HepG2 (cell line): ENCODE measurements around the gene ANLN. TPM values are rescaled to one million over a fixed set of nuclear protein-coding genes. Genes with fewer than 3 reads are reported as not detected.

Experiments
- FIP1L1 ChIP-seq: fragments of 200-400 bp; formaldehyde crosslinking; IDR thresholded peaks from 2 replicates; pipeline ENCODE4 v1.6.1; 2018; ENCODE audit warnings: low read depth, mild to moderate bottlenecking, low read length, moderate library complexity, borderline replicate concordance; ENCODE audit not compliant: insufficient read depth
- FOXA3 ChIP-seq: IDR thresholded peaks from 2 replicates; pipeline ENCODE4 v1.6.1; 2016; ENCODE audit warnings: missing genetic modification reagents, missing compliant biosample characterization
- GTF3A ChIP-seq: sonication (generic); formaldehyde crosslinking; conservative IDR thresholded peaks from 2 replicates; pipeline ENCODE4 v1.4.0; 2020; ENCODE audit warnings: mild to moderate bottlenecking, missing genetic modification reagents
- MIER2 ChIP-seq: IDR thresholded peaks from 2 replicates; pipeline ENCODE4 v1.6.1; 2016; ENCODE audit warnings: missing biosample characterization, missing genetic modification reagents
- MIXL1 ChIP-seq: IDR thresholded peaks from 2 replicates; pipeline ENCODE4 v1.6.1; 2016
- MYC ChIP-seq: sonication (generic); formaldehyde crosslinking; IDR thresholded peaks from 2 replicates; pipeline ENCODE4 v1.9.0; 2021; ENCODE audit warnings: missing genetic modification reagents, borderline replicate concordance
- PHF21A ChIP-seq: sonication (generic); formaldehyde crosslinking; IDR thresholded peaks from 2 replicates; pipeline ENCODE4 v1.5.0; 2020; ENCODE audit warnings: mild to moderate bottlenecking, missing genetic modification reagents
- PLRG1 ChIP-seq: fragments of 450-650 bp; conservative IDR thresholded peaks from 2 replicates; pipeline ENCODE4 v1.6.1; 2016
- PPARG ChIP-seq: conservative IDR thresholded peaks from 2 replicates; pipeline ENCODE4 v1.6.1; 2016; ENCODE audit warnings: missing biosample characterization, missing genetic modification reagents
- RARA ChIP-seq: IDR thresholded peaks from 2 replicates; pipeline ENCODE4 v1.6.1; 2016; ENCODE audit warnings: missing genetic modification reagents, missing compliant biosample characterization
- RELA ChIP-seq: sonication (generic); formaldehyde crosslinking; IDR thresholded peaks from 2 replicates; pipeline ENCODE4 v1.4.0; 2020; ENCODE audit warnings: missing genetic modification reagents
- SAFB2 ChIP-seq: sonication (generic); formaldehyde crosslinking; IDR thresholded peaks from 2 replicates; pipeline ENCODE4 v1.5.1; 2020; ENCODE audit warnings: missing genetic modification reagents, low read depth, mild to moderate bottlenecking, borderline replicate concordance
- SMAD3 ChIP-seq: sonication (generic); formaldehyde crosslinking; IDR thresholded peaks from 2 replicates; pipeline ENCODE4 v1.4.0; 2020; ENCODE audit warnings: missing genetic modification reagents
- YEATS4 ChIP-seq: sonication (generic); formaldehyde crosslinking; IDR thresholded peaks from 2 replicates; pipeline ENCODE4 v1.4.0; 2020; ENCODE audit warnings: missing genetic modification reagents, borderline replicate concordance
- ZNF891 ChIP-seq: sonication (generic); formaldehyde crosslinking; IDR thresholded peaks from 2 replicates; pipeline ENCODE4 v1.5.0; 2020; ENCODE audit warnings: mild to moderate bottlenecking, missing genetic modification reagents
- polyA plus RNA-seq, 8 experiments: library from polyadenylated mRNA; depleted of rRNA in 3 of 8; stranded (reverse) in 7 of 8; unstranded in 1 of 8; fragments of >200 nt; fragmentation: Illumina TruSeq in 4 of 8; extraction: Trizol in 4 of 8; gene quantifications; 2 replicates each; pipeline versions ENCODE4 v1.2.1 to v1.2.3, GENCODE V29; 2011 to 2016; ENCODE audit warnings: low read depth in 4 of 8, missing spikeins in 1 of 8, mixed read lengths in 1 of 8; ENCODE audit not compliant: insufficient read depth in 1 of 8
- total RNA-seq, 5 experiments: library from RNA; depleted of rRNA; stranded (reverse); fragments of >200 nt; fragmentation: Illumina TruSeq; extraction: Trizol; gene quantifications; 2 replicates each; pipeline ENCODE4 v1.2.3, GENCODE V29; 2016; ENCODE audit warnings: low read depth in 1 of 5
- TF ChIP-seq, protein P1 (sequence below): sonication (generic); formaldehyde crosslinking; IDR thresholded peaks from 2 replicates; pipeline ENCODE4 v1.5.0; 2020; ENCODE audit warnings: mild to moderate bottlenecking, missing genetic modification reagents, borderline replicate concordance
- TF ChIP-seq, protein P2 (sequence below): sonication (generic); formaldehyde crosslinking; IDR thresholded peaks from 2 replicates; pipeline ENCODE4 v1.4.0; 2020; ENCODE audit warnings: low read depth, mild to moderate bottlenecking, missing genetic modification reagents
- TF ChIP-seq, protein P3 (sequence below): sonication (generic); formaldehyde crosslinking; IDR thresholded peaks from 2 replicates; pipeline ENCODE4 v1.4.0; 2020; ENCODE audit warnings: missing genetic modification reagents, borderline replicate concordance
- TF ChIP-seq, protein P4 (sequence below): sonication (generic); formaldehyde crosslinking; IDR thresholded peaks from 2 replicates; pipeline ENCODE4 v1.4.0; 2020; ENCODE audit warnings: missing genetic modification reagents
- TF ChIP-seq, protein P5 (sequence below): sonication (generic); formaldehyde crosslinking; IDR thresholded peaks from 2 replicates; pipeline ENCODE4 v1.8.1; 2022; ENCODE audit warnings: mild to moderate bottlenecking, missing genetic modification reagents

The ANLN gene
- total and polyA plus RNA-seq, 2 of the 13 experiments (the other 11 are each of a cell fraction or from before 2014, with no cell fraction given): 20.0 to 72.0 TPM

DNA sequence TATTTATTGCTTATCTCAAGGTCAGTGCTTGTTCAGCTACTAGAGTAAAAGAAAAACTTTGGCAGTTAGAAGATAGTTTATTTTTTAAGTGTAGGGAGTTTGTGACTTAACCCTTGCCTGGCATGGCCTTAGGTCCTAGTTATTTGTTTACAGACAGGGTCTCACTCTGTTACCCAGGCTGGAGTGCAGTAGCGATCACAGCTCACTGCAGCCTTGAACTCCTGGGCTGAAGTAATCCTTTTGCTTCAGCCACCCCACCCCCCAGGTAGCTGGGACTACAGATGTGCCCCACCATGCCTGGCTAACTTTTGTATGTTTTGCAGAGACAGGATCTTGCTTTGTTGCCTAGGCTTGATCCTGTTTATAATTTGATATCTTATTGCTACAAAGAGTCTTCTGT is 4.2 kb downstream of the ANLN start (continued):
- TF ChIP-seq, protein P1, sequence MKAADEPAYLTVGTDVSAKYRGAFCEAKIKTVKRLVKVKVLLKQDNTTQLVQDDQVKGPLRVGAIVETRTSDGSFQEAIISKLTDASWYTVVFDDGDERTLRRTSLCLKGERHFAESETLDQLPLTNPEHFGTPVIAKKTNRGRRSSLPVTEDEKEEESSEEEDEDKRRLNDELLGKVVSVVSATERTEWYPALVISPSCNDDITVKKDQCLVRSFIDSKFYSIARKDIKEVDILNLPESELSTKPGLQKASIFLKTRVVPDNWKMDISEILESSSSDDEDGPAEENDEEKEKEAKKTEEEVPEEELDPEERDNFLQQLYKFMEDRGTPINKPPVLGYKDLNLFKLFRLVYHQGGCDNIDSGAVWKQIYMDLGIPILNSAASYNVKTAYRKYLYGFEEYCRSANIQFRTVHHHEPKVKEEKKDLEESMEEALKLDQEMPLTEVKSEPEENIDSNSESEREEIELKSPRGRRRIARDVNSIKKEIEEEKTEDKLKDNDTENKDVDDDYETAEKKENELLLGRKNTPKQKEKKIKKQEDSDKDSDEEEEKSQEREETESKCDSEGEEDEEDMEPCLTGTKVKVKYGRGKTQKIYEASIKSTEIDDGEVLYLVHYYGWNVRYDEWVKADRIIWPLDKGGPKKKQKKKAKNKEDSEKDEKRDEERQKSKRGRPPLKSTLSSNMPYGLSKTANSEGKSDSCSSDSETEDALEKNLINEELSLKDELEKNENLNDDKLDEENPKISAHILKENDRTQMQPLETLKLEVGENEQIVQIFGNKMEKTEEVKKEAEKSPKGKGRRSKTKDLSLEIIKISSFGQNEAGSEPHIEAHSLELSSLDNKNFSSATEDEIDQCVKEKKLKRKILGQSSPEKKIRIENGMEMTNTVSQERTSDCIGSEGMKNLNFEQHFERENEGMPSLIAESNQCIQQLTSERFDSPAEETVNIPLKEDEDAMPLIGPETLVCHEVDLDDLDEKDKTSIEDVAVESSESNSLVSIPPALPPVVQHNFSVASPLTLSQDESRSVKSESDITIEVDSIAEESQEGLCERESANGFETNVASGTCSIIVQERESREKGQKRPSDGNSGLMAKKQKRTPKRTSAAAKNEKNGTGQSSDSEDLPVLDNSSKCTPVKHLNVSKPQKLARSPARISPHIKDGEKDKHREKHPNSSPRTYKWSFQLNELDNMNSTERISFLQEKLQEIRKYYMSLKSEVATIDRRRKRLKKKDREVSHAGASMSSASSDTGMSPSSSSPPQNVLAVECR (CRISPR knock-in tag): peak; percentile 31; the same call in 1 of the 2 replicates
- TF ChIP-seq MIER2: peak; percentile 50; the same call in 1 of the 2 replicates
- TF ChIP-seq, protein P2, sequence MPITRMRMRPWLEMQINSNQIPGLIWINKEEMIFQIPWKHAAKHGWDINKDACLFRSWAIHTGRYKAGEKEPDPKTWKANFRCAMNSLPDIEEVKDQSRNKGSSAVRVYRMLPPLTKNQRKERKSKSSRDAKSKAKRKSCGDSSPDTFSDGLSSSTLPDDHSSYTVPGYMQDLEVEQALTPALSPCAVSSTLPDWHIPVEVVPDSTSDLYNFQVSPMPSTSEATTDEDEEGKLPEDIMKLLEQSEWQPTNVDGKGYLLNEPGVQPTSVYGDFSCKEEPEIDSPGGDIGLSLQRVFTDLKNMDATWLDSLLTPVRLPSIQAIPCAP: no peak
- peak; percentile 63 for TF ChIP-seq FOXA3 (CRISPR knock-in tag)
- no peak for TF ChIP-seq PLRG1
- TF ChIP-seq, protein P3, sequence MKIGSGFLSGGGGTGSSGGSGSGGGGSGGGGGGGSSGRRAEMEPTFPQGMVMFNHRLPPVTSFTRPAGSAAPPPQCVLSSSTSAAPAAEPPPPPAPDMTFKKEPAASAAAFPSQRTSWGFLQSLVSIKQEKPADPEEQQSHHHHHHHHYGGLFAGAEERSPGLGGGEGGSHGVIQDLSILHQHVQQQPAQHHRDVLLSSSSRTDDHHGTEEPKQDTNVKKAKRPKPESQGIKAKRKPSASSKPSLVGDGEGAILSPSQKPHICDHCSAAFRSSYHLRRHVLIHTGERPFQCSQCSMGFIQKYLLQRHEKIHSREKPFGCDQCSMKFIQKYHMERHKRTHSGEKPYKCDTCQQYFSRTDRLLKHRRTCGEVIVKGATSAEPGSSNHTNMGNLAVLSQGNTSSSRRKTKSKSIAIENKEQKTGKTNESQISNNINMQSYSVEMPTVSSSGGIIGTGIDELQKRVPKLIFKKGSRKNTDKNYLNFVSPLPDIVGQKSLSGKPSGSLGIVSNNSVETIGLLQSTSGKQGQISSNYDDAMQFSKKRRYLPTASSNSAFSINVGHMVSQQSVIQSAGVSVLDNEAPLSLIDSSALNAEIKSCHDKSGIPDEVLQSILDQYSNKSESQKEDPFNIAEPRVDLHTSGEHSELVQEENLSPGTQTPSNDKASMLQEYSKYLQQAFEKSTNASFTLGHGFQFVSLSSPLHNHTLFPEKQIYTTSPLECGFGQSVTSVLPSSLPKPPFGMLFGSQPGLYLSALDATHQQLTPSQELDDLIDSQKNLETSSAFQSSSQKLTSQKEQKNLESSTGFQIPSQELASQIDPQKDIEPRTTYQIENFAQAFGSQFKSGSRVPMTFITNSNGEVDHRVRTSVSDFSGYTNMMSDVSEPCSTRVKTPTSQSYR: peak; percentile 94
- TF ChIP-seq SAFB2: no peak
- no peak for TF ChIP-seq FIP1L1
- no peak; the same call in 1 of the 2 replicates for TF ChIP-seq PHF21A (CRISPR knock-in tag)
- TF ChIP-seq MIXL1 (CRISPR knock-in tag): peak; percentile 57; the same call in 1 of the 2 replicates
- no peak for TF ChIP-seq YEATS4
- no peak for TF ChIP-seq GTF3A (CRISPR knock-in tag)
- peak; percentile 79 for TF ChIP-seq RARA (CRISPR knock-in tag)
- TF ChIP-seq MYC (CRISPR knock-in tag): no peak
- 0 out of 2 replicates have a peak, but pooled peaks have one; percentile 19 for TF ChIP-seq SMAD3 (CRISPR knock-in tag)
- TF ChIP-seq, protein P4, sequence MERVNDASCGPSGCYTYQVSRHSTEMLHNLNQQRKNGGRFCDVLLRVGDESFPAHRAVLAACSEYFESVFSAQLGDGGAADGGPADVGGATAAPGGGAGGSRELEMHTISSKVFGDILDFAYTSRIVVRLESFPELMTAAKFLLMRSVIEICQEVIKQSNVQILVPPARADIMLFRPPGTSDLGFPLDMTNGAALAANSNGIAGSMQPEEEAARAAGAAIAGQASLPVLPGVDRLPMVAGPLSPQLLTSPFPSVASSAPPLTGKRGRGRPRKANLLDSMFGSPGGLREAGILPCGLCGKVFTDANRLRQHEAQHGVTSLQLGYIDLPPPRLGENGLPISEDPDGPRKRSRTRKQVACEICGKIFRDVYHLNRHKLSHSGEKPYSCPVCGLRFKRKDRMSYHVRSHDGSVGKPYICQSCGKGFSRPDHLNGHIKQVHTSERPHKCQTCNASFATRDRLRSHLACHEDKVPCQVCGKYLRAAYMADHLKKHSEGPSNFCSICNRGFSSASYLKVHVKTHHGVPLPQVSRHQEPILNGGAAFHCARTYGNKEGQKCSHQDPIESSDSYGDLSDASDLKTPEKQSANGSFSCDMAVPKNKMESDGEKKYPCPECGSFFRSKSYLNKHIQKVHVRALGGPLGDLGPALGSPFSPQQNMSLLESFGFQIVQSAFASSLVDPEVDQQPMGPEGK (CRISPR knock-in tag): peak; percentile 89
- TF ChIP-seq, protein P5, sequence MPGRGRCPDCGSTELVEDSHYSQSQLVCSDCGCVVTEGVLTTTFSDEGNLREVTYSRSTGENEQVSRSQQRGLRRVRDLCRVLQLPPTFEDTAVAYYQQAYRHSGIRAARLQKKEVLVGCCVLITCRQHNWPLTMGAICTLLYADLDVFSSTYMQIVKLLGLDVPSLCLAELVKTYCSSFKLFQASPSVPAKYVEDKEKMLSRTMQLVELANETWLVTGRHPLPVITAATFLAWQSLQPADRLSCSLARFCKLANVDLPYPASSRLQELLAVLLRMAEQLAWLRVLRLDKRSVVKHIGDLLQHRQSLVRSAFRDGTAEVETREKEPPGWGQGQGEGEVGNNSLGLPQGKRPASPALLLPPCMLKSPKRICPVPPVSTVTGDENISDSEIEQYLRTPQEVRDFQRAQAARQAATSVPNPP (CRISPR knock-in tag): 0 out of 2 replicates have a peak, but pooled peaks have one; percentile 32
- TF ChIP-seq PPARG (CRISPR knock-in tag): 0 out of 2 replicates have a peak, but pooled peaks have one; percentile 47
- TF ChIP-seq ZNF891: no peak
- no peak for TF ChIP-seq RELA (CRISPR knock-in tag)
